Testis (tissue), 3 donors: ENCODE data around the gene FOXRED1. TPM values are rescaled to one million over a fixed set of nuclear protein-coding genes. Genes with fewer than 3 reads are reported as not detected.
A peak's percentile ranks its signal among the peaks of the same experiment; 100 is the strongest.

ENCODE experiments used
- DNase-seq: peaks from one replicate; pipeline ENCODE4 v3.0.0-alpha.2; 2019
- H3K27ac ChIP-seq, 2 donors: fragments of 200-600 bp; sonication (generic); one replicate each; pipeline ENCODE4 v1.5.1; 2019
- H3K27me3 ChIP-seq: fragments of 200-600 bp; sonication (generic); one replicate; pipeline ENCODE4 v1.5.1; 2019
- H3K36me3 ChIP-seq: fragments of 200-600 bp; sonication (generic); one replicate; pipeline ENCODE4 v1.5.1; 2017; ENCODE audit warnings: low read depth; ENCODE audit errors: missing control alignments
- H3K4me1 ChIP-seq: fragments of 200-600 bp; sonication (generic); one replicate; pipeline ENCODE4 v1.5.1; 2019
- H3K4me3 ChIP-seq, 2 donors: fragments of 200-600 bp; sonication (generic); one replicate each; pipeline ENCODE4 v1.5.1; 2017 to 2019
- H3K9me3 ChIP-seq: fragments of 200-600 bp; sonication (generic); one replicate; pipeline ENCODE4 v1.5.1; 2017
- CTCF ChIP-seq, 3 experiments: fragments of 450-650 bp in 2 of 3; fragments of 200-600 bp in 1 of 3; sonication (generic) in 1 of 3; IDR thresholded peaks; one replicate each; pipeline ENCODE4 v1.5.1; 2016 to 2019; ENCODE audit warnings: antibody characterized with exemption in 3 of 3, mild to moderate bottlenecking in 2 of 3, moderate library complexity in 1 of 3
- POLR2A ChIP-seq: fragments of 450-650 bp; IDR thresholded peaks from one replicate; pipeline ENCODE4 v1.6.1; 2017; ENCODE audit warnings: antibody characterized with exemption, mild to moderate bottlenecking, moderate library complexity
- WGBS, 2 donors: methylation state at CpG; one replicate each; pipeline ENCODE4 v1.1.5; 2018; 5-methylcytosine and 5-hydroxymethylcytosine counted together
- intact Hi-C: fragments of 100-400 bp; cut with DNase I; formaldehyde crosslinking; loops from one replicate; pipeline ENCODE4 v1.15.1; 2023; ENCODE audit warnings: low total_unique reads
- polyA plus RNA-seq: library from polyadenylated mRNA; stranded (reverse); fragments of 350-450 nt; fragmentation: Illumina TruSeq; extraction: RNeasy Lipid Tissue Mini Kit (QIAGEN cat#74804); gene quantifications from one replicate; pipeline ENCODE4 v1.2.3, GENCODE V29; 2014; ENCODE audit warnings: low read depth, low replicate concordance; ENCODE audit not compliant: insufficient read depth
- total RNA-seq, 2 donors: library from RNA; depleted of rRNA; stranded (reverse); fragments of >200 nt; gene quantifications; one replicate each; pipeline ENCODE4 v1.2.3, GENCODE V29; 2016

FOXRED1 gene
- total and polyA plus RNA-seq, 3 donors from 2014 or later, result 31.6 to 49.4 (median 40.3) TPM

- Histone ChIP-seq H3K4me1 (peaks cover 7% of the 10 kb centered on the region), H3K27me3 (no peaks in the 10 kb centered on the region), H3K36me3 (no peaks in the 10 kb centered on the region), H3K9me3 (no peaks in the 10 kb centered on the region), H3K4me3 (peak within 1 kb of the TSS; percentile 71 to 77), H3K27ac (peak within 1 kb of the TSS; percentile 71 to 78)
- TF ChIP-seq CTCF (IDR thresholded peaks at IDR 0.05), result peak in 1 of 3 experiments; percentile 35
- no peak for TF ChIP-seq POLR2A
- 0 to 1% methylated on average over 9 to 71 of the region's 82 CpGs for WGBS, 2 donors
- peak; percentile 67 for DNase-seq
- intact Hi-C loops, result no loop called here
These were observed 14.0 kb downstream of the FOXRED1 start, which contains the start of gene TIRAP for GRCh38 chr11:126282736-126283591. Gene TIRAP (plus strand): TSS chr11:126283093. CDS start chr11:126290895, 7,802 bp downstream.

DNA sequence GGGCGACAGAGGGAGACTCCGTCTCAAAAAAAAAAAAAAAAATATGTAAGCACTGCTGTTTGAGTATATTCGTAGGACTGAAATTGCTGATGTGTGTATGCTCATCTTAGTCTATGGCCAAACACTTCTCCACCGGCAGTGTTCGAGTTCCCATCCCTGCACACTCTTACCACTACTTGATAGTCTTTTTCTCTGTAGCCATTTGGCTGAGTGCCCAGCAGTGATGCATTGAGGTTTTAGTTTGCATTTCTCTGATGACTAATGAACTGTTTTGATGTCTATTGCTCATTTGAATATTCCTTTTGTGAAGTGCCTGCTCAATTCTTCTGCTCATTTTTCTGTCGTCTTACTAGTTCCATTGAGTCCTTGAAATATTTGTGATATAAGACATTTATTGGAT, 15.9 kb downstream of the FOXRED1 start:
- no peak for TF ChIP-seq POLR2A
- peaks cover 7% of the 10 kb centered on the region for H3K4me1 ChIP-seq
- H3K27ac ChIP-seq, result no peak overlapping the region
- H3K4me3 ChIP-seq, result no peak overlapping the region
- no peaks in the 10 kb centered on the region for H3K27me3 ChIP-seq
- DNase-seq, result no peak
- intact Hi-C loops, result no loop called here
- H3K9me3 ChIP-seq, result no peaks in the 10 kb centered on the region
- H3K36me3 ChIP-seq, result no peaks in the 10 kb centered on the region
- 67 to 71% methylated on average over 6 of the region's 6 CpGs for WGBS, 2 donors

GRCh38 chr11:126288237-126288636, 19.3 kb downstream of the FOXRED1 start:
- TF ChIP-seq CTCF (IDR thresholded peaks at IDR 0.05), result no peak
- no peak for TF ChIP-seq POLR2A
- no peak overlapping the region for H3K4me3 ChIP-seq
- H3K27me3 ChIP-seq, result no peaks in the 10 kb centered on the region
- DNase-seq, result no peak
- no peak overlapping the region for H3K27ac ChIP-seq
- H3K36me3 ChIP-seq, result no peaks in the 10 kb centered on the region
- no peaks in the 10 kb centered on the region for H3K4me1 ChIP-seq
- intact Hi-C loops, result no loop called here
- WGBS, 2 donors, result 89 to 93% methylated on average over 6 of the region's 6 CpGs
- no peaks in the 10 kb centered on the region for H3K9me3 ChIP-seq

GRCh38 chr11:126290887-126291286, 21.9 kb downstream of the FOXRED1 start:
- no peak for TF ChIP-seq CTCF (IDR thresholded peaks at IDR 0.05)
- TF ChIP-seq POLR2A, result no peak
- Histone ChIP-seq H3K27ac (no peak overlapping the region), H3K4me3 (no peak overlapping the region), H3K9me3 (no peaks in the 10 kb centered on the region), H3K27me3 (no peaks in the 10 kb centered on the region), H3K4me1 (no peaks in the 10 kb centered on the region), H3K36me3 (no peaks in the 10 kb centered on the region)
- intact Hi-C loops, result no loop called here
- no peak for DNase-seq
- 87 to 89% methylated on average over 10 to 12 of the region's 12 CpGs for WGBS, 2 donors

DNA sequence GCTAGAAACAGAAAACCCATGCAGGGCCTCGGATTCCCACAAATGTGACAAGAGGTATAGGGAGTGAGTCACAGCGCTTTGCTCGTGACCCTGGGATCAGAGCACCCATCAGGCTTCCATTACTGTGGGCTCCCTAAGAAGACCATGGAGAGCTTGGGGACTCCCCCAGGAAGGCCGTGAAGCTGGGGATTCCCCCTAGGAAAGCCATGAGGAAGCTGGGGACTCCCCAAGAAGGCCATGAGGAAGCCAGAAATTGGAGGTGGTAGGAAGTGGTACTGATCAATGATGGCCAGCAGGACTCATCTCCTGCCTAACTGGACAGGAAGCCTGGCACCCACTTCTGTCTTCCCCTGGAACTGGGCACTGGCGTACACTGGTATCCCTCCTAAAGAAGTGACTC, 24.8 kb downstream of the FOXRED1 start:
- no peaks in the 10 kb centered on the region for H3K4me1 ChIP-seq
- no peaks in the 10 kb centered on the region for H3K36me3 ChIP-seq
- 83 to 92% methylated on average over 5 of the region's 5 CpGs for WGBS, 2 donors

More for the DNA sequence above, 24.8 kb downstream of the FOXRED1 start:
- Histone ChIP-seq H3K9me3 (no peaks in the 10 kb centered on the region), H3K27me3 (no peaks in the 10 kb centered on the region), H3K4me3 (no peak overlapping the region), H3K27ac (no peak overlapping the region)
- TF ChIP-seq POLR2A (no peak), CTCF (IDR thresholded peaks at IDR 0.05) (no peak)
- no peak for DNase-seq
- intact Hi-C loops, result no loop called here
